ENCODE measurements around the gene STK32A. TPM values are rescaled to one million over a fixed set of nuclear protein-coding genes. Genes with fewer than 3 reads are reported as not detected.

STK32A gene
- total RNA-seq, 2 donors from 2014 or later: 6.6 to 9.1 TPM

- Histone ChIP-seq H3K27me3 (no peaks in the 10 kb centered on the region), H3K4me1 (no peaks in the 10 kb centered on the region), H3K27ac (no peak overlapping the region), H3K9me3 (no peaks in the 10 kb centered on the region), H3K4me3 (no peak overlapping the region), H3K36me3 (replicated peaks in 1 of 2; ENCODE audit: insufficient read depth in 1 of 2, low read depth in 2 of 2) (no peaks in the 10 kb centered on the region)
- ATAC-seq (no peak), DNase-seq (peak in 1 of 4 donors; percentile 31)
- intact Hi-C loops (cut with DNase I): no loop called here
- TF ChIP-seq, protein P1, sequence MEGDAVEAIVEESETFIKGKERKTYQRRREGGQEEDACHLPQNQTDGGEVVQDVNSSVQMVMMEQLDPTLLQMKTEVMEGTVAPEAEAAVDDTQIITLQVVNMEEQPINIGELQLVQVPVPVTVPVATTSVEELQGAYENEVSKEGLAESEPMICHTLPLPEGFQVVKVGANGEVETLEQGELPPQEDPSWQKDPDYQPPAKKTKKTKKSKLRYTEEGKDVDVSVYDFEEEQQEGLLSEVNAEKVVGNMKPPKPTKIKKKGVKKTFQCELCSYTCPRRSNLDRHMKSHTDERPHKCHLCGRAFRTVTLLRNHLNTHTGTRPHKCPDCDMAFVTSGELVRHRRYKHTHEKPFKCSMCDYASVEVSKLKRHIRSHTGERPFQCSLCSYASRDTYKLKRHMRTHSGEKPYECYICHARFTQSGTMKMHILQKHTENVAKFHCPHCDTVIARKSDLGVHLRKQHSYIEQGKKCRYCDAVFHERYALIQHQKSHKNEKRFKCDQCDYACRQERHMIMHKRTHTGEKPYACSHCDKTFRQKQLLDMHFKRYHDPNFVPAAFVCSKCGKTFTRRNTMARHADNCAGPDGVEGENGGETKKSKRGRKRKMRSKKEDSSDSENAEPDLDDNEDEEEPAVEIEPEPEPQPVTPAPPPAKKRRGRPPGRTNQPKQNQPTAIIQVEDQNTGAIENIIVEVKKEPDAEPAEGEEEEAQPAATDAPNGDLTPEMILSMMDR (IDR thresholded peaks at IDR 0.05): no peak
- TF ChIP-seq POLR2A (IDR thresholded peaks at IDR 0.05): no peak
- 71 to 84% methylated on average over 2 of the region's 2 CpGs for WGBS, 2 donors
These were observed 69.2 kb downstream of the STK32A start for GRCh38 chr5:147303976-147304375.

GRCh38 chr5:147305147-147305546, 70.3 kb downstream of the STK32A start:
- no peak for DNase-seq
- intact Hi-C loops (cut with DNase I): no loop called here
- WGBS, 2 donors: 88% methylated on average over 9 of the region's 9 CpGs
- no peak for ATAC-seq
- H3K4me3 ChIP-seq: no peak overlapping the region
- no peaks in the 10 kb centered on the region for H3K9me3 ChIP-seq
- H3K36me3 ChIP-seq (replicated peaks in 1 of 2; ENCODE audit: insufficient read depth in 1 of 2, low read depth in 2 of 2): no peaks in the 10 kb centered on the region
- TF ChIP-seq, protein P1 (IDR thresholded peaks at IDR 0.05): no peak
- no peak for TF ChIP-seq POLR2A (IDR thresholded peaks at IDR 0.05)
- no peaks in the 10 kb centered on the region for H3K4me1 ChIP-seq
- H3K27me3 ChIP-seq: no peaks in the 10 kb centered on the region
- H3K27ac ChIP-seq: no peak overlapping the region

DNA sequence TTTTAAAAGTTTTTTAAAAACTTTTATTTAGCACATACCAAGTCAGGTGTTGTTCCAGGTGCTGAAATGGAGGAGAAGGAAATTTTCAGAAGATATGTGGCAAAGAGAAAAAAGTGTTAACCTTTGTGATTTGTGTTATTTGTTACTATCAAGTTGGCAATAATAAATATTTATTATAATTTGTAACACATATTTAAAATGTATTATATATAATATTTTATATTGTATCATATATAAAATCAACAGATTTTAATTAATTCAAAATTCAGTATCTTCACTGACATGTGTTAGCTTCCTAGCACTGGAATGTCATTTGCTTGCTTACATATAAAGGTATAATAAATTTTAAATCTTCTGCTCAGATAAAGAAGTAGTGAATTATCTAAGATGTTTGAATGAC, 71.5 kb downstream of the STK32A start:
- H3K27ac ChIP-seq: no peak overlapping the region
- ATAC-seq: no peak
- H3K9me3 ChIP-seq: no peaks in the 10 kb centered on the region
- TF ChIP-seq, protein P1 (IDR thresholded peaks at IDR 0.05): no peak
- TF ChIP-seq POLR2A (IDR thresholded peaks at IDR 0.05): no peak
- no peaks in the 10 kb centered on the region for H3K4me1 ChIP-seq
- H3K36me3 ChIP-seq (replicated peaks in 1 of 2; ENCODE audit: insufficient read depth in 1 of 2, low read depth in 2 of 2): no peaks in the 10 kb centered on the region
- no peaks in the 10 kb centered on the region for H3K27me3 ChIP-seq
- no peak for DNase-seq
- no peak overlapping the region for H3K4me3 ChIP-seq
- intact Hi-C loops (cut with DNase I): no loop called here

- intact Hi-C loops (cut with DNase I): no loop called here
- ATAC-seq (no peak), DNase-seq (no peak)
- Histone ChIP-seq H3K4me1 (no peaks in the 10 kb centered on the region), H3K36me3 (replicated peaks in 1 of 2; ENCODE audit: insufficient read depth in 1 of 2, low read depth in 2 of 2) (no peaks in the 10 kb centered on the region), H3K27me3 (no peaks in the 10 kb centered on the region), H3K4me3 (no peak overlapping the region), H3K9me3 (no peaks in the 10 kb centered on the region), H3K27ac (no peak overlapping the region)
- 89 to 95% methylated on average over 4 of the region's 4 CpGs for WGBS, 2 donors
- TF ChIP-seq, protein P1 (IDR thresholded peaks at IDR 0.05): no peak
- no peak for TF ChIP-seq POLR2A (IDR thresholded peaks at IDR 0.05)
These were observed 72.3 kb downstream of the STK32A start for GRCh38 chr5:147307170-147307569.

DNA sequence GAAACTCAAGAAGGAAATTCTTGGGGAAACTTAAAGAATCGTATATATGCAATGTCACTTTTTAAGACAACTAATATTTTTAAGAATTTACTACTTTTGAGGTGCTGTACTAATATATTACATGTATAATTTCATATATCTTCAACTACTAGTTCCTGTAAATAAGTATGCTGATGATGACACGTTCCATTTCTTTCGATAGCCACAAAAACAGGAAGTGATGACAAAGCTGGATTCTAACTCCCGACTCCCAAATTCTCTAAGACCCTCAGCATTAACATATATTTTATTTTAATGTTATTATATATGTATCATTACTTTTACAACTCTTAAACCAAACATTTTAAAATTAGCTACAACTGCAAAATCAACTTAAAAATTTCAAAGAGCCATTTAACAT, 74.8 kb downstream of the STK32A start:
- Histone ChIP-seq H3K4me1 (no peaks in the 10 kb centered on the region), H3K36me3 (replicated peaks in 1 of 2; ENCODE audit: insufficient read depth in 1 of 2, low read depth in 2 of 2) (no peaks in the 10 kb centered on the region), H3K9me3 (no peaks in the 10 kb centered on the region), H3K27ac (no peak overlapping the region), H3K4me3 (no peak overlapping the region), H3K27me3 (no peaks in the 10 kb centered on the region)
- intact Hi-C loops (cut with DNase I): no loop called here
- DNase-seq (no peak), ATAC-seq (no peak)
- 50 to 66% methylated on average over 4 of the region's 4 CpGs for WGBS, 2 donors
- TF ChIP-seq POLR2A (IDR thresholded peaks at IDR 0.05): no peak
